Cardiac fibroblast (primary cell): ENCODE measurements around the gene CMTR1.

Experiments
- DNase-seq, 2 donors: peaks; one replicate each; pipeline versions ENCODE4 v3.0.0 to v3.0.0-alpha.2; 2010; ENCODE audit warnings: low read depth in 2 of 2
- H3K4me3 ChIP-seq, 2 donors: replicated peaks in 1 of 2; 1 replicate in 1 of 2; 2 replicates in 1 of 2; pipeline ENCODE4 v1.5.1; 2011; ENCODE audit warnings: low read depth in 2 of 2, low read length in 2 of 2, mild to moderate bottlenecking in 2 of 2, moderate library complexity in 1 of 2
- CTCF ChIP-seq: IDR thresholded peaks from one replicate; pipeline ENCODE4 v1.5.1; 2011; ENCODE audit warnings: low read depth, mild to moderate bottlenecking, low read length, inconsistent platforms

CMTR1 gene

GRCh38 chr6:37477191-37477590, 44.2 kb downstream of the CMTR1 start:
- no peak for DNase-seq
- H3K4me3 ChIP-seq, result no peak overlapping the region
- TF ChIP-seq CTCF, result no peak

- H3K4me3 ChIP-seq, result no peak overlapping the region
- DNase-seq, result no peak
- no peak for TF ChIP-seq CTCF
Measured at GRCh38 chr6:37477656-37478435, 44.8 kb downstream of the CMTR1 start.

- no peak for DNase-seq
- TF ChIP-seq CTCF, result no peak
- no peak overlapping the region for H3K4me3 ChIP-seq
Measured at GRCh38 chr6:37478827-37479226, 45.8 kb downstream of the CMTR1 start.

GRCh38 chr6:37479266-37479854, 46.3 kb downstream of the CMTR1 start:
- DNase-seq, result no peak
- no peak overlapping the region for H3K4me3 ChIP-seq
- TF ChIP-seq CTCF, result no peak

- DNase-seq, result no peak
- H3K4me3 ChIP-seq, result no peak overlapping the region
- TF ChIP-seq CTCF, result no peak
Measured at GRCh38 chr6:37480118-37480736, 47.2 kb downstream of the CMTR1 start.

GRCh38 chr6:37480951-37481534, 48.0 kb downstream of the CMTR1 start:
- no peak for TF ChIP-seq CTCF
- no peak for DNase-seq
- H3K4me3 ChIP-seq, result no peak overlapping the region
